ENCODE results near the gene HIP1. TPM values are rescaled to one million over a fixed set of nuclear protein-coding genes. Genes with fewer than 3 reads are reported as not detected.

The HIP1 gene
- total RNA-seq, 1 experiment from 2014 or later, result 5.3 TPM

Other genes with a start within 250 kb of the HIP1 start
- gene SPDYE5, start 246.6 kb downstream of the HIP1 start, total RNA-seq (2014; rRNA removed), result 0.18 TPM in 1 of 2 replicates, not detected in the other
- gene CCL26, start 33.3 kb upstream of the HIP1 start, total RNA-seq (2014; rRNA removed), result 7.1 and 8.2 TPM in 2 replicates
- not detected in 2 replicates for gene CCL24, start 74.9 kb upstream of the HIP1 start, total RNA-seq (2014; rRNA removed)
- gene RHBDD2, start 140.1 kb upstream of the HIP1 start, total RNA-seq (2014; rRNA removed), result 42.7 and 59.1 TPM in 2 replicates
- 112 and 119 TPM in 2 replicates for gene POR, start 176.2 kb upstream of the HIP1 start, total RNA-seq (2014; rRNA removed)

All from PC-3 (cell line).